Esophagus squamous epithelium (tissue), 4 donors: ENCODE data around the gene PBX3.

Experiments used
- POLR2A ChIP-seq, 4 donors: fragments of 450-650 bp; IDR thresholded peaks; one replicate each; pipeline ENCODE4 v1.6.1; 2017; ENCODE audit warnings: antibody characterized with exemption in 4 of 4, mild to moderate bottlenecking in 4 of 4, moderate library complexity in 3 of 4
- TF ChIP-seq, protein P1 (sequence below), 6 experiments: fragments of 450-650 bp in 4 of 6; fragments of 200-600 bp in 2 of 6; sonication (generic) in 2 of 6; IDR thresholded peaks; one replicate each; pipeline ENCODE4 v1.5.1; 2016 to 2019; ENCODE audit warnings: antibody characterized with exemption in 6 of 6, mild to moderate bottlenecking in 4 of 6, moderate library complexity in 4 of 6

- TF ChIP-seq, protein P1, sequence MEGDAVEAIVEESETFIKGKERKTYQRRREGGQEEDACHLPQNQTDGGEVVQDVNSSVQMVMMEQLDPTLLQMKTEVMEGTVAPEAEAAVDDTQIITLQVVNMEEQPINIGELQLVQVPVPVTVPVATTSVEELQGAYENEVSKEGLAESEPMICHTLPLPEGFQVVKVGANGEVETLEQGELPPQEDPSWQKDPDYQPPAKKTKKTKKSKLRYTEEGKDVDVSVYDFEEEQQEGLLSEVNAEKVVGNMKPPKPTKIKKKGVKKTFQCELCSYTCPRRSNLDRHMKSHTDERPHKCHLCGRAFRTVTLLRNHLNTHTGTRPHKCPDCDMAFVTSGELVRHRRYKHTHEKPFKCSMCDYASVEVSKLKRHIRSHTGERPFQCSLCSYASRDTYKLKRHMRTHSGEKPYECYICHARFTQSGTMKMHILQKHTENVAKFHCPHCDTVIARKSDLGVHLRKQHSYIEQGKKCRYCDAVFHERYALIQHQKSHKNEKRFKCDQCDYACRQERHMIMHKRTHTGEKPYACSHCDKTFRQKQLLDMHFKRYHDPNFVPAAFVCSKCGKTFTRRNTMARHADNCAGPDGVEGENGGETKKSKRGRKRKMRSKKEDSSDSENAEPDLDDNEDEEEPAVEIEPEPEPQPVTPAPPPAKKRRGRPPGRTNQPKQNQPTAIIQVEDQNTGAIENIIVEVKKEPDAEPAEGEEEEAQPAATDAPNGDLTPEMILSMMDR (IDR thresholded peaks at IDR 0.05), result no peak
- TF ChIP-seq POLR2A (IDR thresholded peaks at IDR 0.05), result no peak
Observed at GRCh38 chr9:125986966-125987365, 239.8 kb downstream of the PBX3 start.
